GM12864 (cell line): ENCODE measurements around the gene SAMMSON.

Experiments
- DNase-seq: peaks from one replicate; pipeline ENCODE4 v3.0.0-alpha.2; 2011; ENCODE audit warnings: low read depth
- H3K4me3 ChIP-seq: 2 replicates; pipeline ENCODE4 v1.5.1; 2011; ENCODE audit warnings: mild to moderate bottlenecking, low read depth, low read length, control low read depth
- CTCF ChIP-seq: IDR thresholded peaks from 2 replicates; pipeline ENCODE4 v1.5.1; 2011; ENCODE audit warnings: low read depth, mild to moderate bottlenecking, moderate library complexity, low read length, control low read depth, inconsistent platforms; ENCODE audit errors: missing control alignments

SAMMSON gene

GRCh38 chr3:70006089-70006488, 6.6 kb downstream of the SAMMSON start:
- TF ChIP-seq CTCF = no peak
- DNase-seq = no peak
- no peak overlapping the region for H3K4me3 ChIP-seq

- TF ChIP-seq CTCF = no peak
- DNase-seq = no peak
- no peak overlapping the region for H3K4me3 ChIP-seq
Observed at GRCh38 chr3:70010346-70010745, 10.8 kb downstream of the SAMMSON start.

- DNase-seq = no peak
- no peak overlapping the region for H3K4me3 ChIP-seq
- TF ChIP-seq CTCF = no peak
Observed at GRCh38 chr3:70011582-70011981, 12.0 kb downstream of the SAMMSON start.

GRCh38 chr3:70020906-70021660, 21.6 kb downstream of the SAMMSON start:
- no peak overlapping the region for H3K4me3 ChIP-seq
- TF ChIP-seq CTCF = no peak
- no peak for DNase-seq

GRCh38 chr3:70028361-70028760, 28.8 kb downstream of the SAMMSON start:
- no peak for TF ChIP-seq CTCF
- no peak for DNase-seq
- H3K4me3 ChIP-seq = no peak overlapping the region

GRCh38 chr3:70038693-70039092, 39.2 kb downstream of the SAMMSON start:
- TF ChIP-seq CTCF = no peak
- no peak for DNase-seq
- no peak overlapping the region for H3K4me3 ChIP-seq

- TF ChIP-seq CTCF = no peak
- no peak for DNase-seq
Observed at GRCh38 chr3:70040386-70040785, 40.9 kb downstream of the SAMMSON start.

More at GRCh38 chr3:70040386-70040785, 40.9 kb downstream of the SAMMSON start:
- H3K4me3 ChIP-seq = no peak overlapping the region
